NCI-H345 treated with DMSO at 0.1 percent for 48 hours (cell line): ENCODE results near the gene GARIN5A.

Experiments used
- DNase-seq: peaks from one replicate; lab custom pipeline; 2025; ENCODE audit not compliant: unreplicated experiment; lab: John Stamatoyannopoulos, UW

GARIN5A gene

DNA sequence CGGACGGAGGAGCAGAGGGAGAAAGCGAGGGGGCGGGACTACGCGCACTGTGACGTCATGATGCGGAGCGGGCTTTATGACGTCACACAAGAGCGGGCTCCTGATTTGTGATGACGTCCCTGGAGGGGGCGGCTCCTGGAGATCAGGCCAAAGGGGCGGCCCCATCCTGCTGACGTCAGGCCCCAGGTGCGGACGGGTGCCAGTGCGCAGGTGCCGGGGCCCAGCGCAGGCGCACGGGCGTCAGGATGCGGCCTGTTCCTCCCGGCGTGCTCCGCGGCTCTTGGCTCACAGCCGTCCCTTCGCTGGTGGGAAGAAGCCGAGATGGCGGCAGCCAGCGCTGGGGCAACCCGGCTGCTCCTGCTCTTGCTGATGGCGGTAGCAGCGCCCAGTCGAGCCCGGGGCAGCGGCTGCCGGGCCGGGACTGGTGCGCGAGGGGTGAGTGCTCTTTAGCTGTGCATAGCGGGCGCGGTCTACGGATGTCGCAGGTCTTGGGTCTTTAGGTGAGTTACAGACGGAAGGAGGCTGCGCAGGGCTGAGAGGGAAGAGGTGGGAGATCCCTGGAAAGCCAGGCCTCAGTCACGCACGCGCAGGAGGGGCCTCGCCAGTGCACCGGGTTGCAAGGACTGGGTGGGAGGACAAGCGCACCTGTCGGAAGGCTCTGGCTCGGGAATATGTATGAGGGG lies at the start of gene GARIN5A, which contains the start of gene EMC10:
Gene GARIN5A (minus strand): TSS at position 625 of the 683 bp plus-strand sequence. CDS start 460 bp downstream, at position 165.
Gene EMC10 (plus strand): TSS at position 284 of the 683 bp plus-strand sequence. CDS start 38 bp downstream, at position 322.
- peak; percentile 73 for DNase-seq

DNA sequence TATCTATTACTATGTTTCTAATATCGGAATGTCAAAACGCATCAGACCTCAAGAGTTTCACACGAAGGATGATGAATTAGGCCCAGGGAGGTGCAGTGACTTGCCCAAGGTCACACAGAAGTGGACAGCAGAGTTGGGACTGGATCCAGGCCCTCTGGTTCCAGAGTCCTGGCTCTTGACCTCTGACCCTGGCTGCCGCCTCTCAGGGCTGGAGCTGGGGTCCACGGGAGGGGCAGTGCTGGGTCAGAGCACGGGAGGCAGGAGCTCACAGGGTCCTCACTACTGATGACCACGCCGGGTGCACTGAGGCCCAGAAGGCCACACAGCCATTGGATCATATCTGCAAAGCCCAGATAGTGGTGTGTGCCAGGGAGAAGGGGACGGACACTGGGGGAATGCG lies 46.2 kb upstream of the GARIN5A start:
- no peak for DNase-seq

DNA sequence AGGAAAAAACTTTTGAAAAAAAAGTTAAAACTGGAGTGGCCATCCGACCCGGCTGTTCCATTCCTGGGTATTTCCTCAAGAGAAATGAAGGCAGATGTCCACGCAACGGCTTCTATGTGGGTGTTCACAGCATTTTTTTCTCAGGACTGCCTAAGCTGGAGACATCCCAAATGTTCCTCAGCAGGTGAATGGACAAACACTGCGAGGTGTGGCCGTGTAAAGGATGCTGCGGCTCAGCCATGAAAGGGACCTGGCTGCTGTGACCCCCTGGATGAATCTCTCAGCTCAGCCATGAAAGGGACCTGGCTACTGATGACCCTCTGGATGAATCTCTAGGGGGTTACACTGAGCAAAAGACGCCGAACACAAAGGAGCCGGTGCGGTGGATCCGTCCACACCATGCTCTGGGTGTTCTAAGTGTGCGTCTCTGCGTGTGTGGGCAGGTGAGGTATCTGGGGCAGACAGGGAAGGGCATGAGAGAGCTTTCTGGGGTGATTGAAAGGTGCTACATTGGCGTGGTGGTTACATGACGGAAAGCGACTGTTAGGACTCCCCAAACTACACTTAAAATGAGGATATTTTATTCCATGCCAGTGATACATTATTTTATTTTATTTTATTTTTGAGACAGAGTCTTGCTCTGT lies 44.3 kb upstream of the GARIN5A start:
- no peak for DNase-seq

DNA sequence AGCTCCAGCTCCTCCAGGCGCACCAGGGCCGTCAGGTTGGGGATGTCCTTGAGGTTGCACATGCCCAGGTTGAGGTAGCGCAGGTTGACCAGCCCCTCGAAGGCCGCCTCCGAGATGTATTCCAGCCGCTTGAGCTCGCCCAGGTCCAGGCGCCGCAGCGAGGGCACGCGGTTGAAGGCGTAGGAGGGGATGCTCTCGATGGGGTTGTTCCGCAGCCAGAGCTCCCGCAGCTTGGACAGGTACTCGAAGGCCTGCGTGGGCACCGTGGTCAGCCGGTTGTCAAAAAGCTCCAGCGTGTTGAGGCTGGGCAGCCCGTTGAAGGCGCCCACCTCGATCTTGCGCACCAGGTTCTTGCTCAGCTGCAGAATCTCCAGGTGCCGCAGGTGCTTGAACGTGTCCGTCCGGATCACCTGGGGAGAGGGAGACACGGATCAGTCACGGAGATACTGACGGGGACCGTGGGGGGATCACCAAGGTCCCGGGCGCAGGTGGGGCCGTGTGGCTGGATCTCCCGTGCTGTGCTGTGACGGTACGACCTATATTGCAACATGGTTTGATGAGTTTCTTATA lies 42.4 kb upstream of the GARIN5A start:
- no peak for DNase-seq

DNA sequence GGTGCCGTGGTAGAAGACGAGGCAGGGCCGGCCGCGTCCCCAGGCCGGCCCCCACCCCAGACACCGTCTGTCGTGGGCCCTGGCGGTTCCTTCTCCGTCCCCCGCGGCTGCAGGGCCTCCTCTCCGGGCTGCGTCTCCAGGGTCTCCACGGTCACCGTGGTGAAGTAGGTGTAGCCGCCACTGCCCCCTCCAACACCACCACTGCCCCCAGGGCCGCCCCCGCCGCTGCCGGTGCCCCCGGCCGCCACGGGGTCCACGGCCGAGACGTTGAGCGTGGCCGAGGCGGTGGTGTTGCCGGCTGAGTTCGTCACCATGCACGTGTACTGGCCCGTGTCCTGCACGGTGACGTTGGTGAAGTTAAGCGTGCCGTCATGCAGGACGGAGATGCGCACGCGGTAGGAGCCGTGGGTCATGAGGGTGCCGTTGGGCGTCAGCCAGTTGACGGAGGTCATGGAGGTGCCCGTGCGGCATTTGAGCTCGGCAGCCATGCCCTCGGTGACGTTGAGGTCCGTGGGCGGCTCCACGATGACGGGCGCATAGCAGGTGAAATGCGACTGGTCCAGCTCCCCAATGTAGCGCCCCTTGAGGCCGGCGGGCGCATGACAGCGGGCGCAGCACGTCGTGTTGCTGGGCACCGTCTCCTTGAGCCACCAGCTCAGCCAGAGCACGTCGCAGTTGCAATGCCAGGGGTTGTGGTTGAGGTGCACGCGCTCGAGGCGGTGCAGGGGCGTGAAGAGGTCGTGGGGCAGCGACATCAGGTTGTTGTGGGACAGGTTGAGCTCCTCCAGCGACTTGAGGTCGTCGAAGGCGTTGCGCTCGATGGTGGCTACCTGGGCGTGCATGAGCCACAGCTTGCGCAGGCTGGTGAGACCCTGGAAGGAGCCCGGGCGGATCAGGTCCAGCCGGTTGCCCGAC lies 41.7 kb upstream of the GARIN5A start:
- DNase-seq, result no peak

DNA sequence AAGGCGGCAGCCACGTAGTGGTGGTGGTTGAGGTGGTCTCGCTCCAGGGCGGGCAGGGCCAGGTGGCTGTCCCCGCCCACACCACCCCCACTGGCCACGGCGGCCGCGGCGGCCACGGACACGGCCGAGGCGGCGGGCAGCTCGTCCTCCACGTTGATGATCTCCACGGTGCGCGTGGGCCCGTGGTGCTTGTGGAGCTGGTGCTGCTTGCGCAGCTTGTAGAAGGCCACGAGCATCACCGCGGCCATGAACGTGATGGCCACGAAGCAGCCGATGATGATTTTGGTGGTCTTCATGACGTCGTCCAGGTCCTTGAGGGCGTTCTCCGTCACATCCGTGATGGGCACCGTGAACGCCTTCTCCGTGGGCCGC lies 41.0 kb upstream of the GARIN5A start:
- no peak for DNase-seq

DNA sequence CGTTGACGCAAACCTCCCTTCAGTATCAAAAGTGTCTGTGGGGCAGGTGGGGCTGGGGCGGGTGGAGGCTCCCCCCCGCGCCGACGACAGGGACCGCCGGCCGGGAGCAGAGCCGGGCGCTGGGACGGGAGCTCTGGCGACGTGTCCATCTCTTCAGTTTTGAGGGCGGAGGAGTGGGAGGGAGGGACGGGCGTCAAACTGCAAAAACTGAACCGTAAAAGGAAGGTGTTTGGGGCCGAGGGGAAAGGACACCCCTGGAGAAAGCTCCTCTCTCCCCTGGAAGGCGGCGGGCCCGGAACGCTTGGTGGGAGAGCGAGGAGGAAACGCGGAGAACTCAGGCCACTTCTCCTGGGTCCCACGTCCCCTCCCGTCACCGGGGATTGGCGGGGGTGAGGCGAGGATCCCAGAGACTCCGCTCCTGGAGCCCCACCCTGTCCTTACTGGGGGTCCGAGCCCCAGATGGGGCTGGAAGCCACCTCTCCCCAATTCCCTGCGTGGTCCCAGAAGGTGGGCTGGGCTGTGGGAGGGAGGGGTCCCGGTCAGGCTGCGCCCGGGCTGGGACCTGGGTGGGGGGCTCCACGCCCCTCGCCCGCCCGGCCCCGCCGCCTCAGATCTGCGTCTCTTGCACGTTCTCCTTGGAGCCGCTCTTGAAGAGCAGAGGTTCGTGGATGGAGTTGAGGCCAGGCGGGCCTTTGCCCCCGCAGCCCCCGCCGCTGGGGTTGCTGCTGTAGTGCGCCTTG lies 40.5 kb upstream of the GARIN5A start:
- no peak for DNase-seq

DNA sequence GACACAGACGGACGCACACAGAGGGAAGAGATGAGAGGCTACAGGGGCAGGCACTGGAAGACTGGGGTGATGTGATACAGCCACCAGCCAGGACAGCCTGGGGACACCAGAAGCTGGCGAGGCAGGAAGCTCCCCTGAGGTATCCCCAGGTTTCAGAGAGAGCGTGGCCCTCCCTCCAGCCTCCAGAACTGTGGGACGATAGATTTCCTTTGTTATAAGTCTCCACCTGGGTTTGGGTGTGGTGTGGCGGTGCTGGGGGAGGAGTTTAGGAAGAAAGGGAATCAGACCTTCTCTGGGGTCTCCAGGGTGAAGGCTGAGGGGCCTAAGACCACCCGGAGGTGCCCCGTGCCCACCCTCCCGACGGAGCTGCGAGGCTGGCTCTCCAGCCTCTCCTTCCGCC lies 39.8 kb upstream of the GARIN5A start:
- DNase-seq, result no peak

DNA sequence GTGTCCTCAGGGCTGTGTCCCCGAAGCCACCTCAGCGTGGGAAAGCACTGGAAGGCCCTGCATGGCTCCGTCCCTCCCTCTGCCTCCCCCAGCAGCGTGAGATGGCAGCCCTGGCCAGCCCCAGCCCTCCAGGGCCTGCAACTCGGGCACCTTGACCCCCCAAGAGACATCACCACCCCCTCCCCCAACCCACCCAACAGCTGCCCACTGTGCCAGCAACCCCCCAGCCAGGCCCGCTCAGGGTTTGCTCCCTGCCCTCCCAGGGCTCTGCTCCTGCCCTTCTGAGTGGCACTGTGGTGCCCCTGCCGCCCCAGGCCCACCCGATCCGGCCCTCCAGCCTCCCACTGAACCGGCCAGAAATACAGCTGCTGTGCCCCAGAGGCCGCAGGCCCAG lies 38.5 kb upstream of the GARIN5A start:
- DNase-seq, result no peak

DNA sequence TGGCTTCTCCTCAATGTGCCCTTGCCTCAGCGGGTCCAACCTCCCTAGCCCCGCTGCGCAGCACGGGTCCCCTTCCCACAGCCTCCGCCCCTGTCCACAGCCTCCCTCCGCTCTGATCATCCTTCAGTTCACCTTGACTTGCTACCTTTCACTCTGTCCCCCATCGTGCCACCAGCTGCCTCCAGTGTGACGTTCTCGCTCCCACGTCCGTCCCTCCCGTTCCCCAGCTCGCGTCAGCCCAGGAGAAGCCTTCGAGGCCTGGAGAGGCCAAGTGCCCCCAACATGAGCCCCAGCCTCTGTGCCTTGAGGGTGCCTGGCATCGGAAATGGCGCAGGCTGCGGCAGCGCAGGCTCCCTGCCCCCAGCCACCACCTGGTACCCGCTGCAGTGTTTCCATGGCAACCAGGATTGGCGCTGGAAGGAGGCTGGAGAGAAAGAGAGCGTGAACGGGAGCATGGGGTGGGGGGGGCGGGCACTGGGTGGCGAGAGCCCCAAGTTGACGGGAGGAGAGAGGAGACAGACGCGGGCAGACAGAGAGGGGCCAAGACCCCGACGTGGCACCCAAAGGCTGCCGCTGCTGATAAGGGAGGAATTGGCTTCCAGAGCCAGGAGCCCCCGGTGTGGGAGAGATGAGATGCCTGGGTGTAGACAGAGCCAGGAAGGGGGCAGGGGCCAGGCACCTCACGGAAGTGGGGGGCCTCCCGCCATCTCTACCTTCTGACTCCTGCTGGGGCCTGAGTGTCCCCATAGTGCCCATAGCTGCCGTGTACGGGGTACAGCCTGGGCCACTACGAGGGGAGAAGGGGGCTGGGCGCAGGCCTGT lies 37.9 kb upstream of the GARIN5A start:
- peak; percentile 15 for DNase-seq

DNA sequence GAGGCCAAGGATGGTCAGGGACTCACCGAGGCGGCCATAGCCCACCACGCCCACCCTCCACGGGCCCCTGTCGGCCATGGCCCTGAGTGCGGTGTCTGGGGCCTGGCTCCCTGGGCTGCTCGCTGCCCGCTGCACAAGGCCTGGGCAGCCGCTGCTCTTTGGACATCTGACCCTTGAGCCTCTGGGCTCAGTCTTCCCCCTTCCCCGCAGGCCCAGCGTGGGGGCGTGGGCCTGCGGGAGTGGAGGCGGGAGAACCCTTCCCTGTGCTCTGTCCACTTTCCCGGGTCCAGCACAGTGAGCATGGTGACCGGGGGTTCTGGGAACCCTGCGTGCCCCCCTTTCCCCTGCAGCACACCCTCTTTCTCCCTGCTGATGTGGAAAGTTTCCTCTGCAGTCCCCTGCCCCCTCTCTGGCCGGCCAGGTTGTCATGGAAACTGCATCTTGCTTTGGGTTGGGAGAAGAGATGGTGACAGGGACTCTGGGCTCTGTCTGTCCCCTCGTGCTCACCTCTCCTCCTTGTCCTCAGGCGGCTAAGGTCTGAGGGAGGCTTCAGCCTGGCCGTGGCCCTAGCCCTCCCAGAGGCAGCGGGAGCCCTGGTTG lies 37.2 kb upstream of the GARIN5A start, which contains the start of gene ASPDH:
Gene ASPDH (minus strand): TSS at position 168 of the 600 bp plus-strand sequence. CDS start 90 bp downstream, at position 78.
- DNase-seq, result no peak

DNA sequence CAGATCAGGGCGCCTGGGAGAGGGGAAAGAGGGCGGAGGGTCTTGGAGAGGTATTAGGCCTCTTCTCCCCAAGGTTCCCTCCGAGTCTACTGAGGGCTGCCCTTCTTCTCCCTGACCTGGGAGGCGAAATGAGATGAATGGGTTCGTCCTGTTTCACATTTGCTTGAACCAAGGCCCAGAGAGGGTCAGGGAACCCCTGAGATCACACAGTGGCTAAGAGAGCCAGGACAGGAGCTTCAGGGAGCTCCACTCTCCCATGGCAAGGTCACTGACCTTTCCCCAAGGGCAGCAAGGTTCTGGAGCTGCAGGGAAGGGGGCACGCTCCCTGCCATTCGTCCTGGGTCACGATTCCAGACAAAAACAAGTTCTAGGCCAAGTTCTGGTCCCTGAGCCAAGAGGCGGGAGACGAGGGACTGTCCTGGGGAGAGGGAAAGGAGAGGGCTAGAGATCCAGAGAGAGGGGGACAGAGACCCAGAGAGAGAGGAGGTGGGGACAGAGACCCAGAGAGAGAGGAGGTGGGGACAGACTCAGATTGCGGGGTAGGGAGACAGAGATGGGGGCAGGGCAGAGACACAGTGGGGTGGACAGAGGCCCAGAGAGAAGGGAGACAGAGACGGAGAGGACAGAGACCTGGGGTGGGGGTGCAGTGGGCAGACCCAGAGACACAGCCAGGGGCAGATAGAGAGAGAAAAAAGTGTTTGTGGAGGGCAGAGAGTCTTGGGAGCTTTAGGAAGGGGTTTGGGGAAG lies 36.5 kb upstream of the GARIN5A start:
- no peak for DNase-seq

DNA sequence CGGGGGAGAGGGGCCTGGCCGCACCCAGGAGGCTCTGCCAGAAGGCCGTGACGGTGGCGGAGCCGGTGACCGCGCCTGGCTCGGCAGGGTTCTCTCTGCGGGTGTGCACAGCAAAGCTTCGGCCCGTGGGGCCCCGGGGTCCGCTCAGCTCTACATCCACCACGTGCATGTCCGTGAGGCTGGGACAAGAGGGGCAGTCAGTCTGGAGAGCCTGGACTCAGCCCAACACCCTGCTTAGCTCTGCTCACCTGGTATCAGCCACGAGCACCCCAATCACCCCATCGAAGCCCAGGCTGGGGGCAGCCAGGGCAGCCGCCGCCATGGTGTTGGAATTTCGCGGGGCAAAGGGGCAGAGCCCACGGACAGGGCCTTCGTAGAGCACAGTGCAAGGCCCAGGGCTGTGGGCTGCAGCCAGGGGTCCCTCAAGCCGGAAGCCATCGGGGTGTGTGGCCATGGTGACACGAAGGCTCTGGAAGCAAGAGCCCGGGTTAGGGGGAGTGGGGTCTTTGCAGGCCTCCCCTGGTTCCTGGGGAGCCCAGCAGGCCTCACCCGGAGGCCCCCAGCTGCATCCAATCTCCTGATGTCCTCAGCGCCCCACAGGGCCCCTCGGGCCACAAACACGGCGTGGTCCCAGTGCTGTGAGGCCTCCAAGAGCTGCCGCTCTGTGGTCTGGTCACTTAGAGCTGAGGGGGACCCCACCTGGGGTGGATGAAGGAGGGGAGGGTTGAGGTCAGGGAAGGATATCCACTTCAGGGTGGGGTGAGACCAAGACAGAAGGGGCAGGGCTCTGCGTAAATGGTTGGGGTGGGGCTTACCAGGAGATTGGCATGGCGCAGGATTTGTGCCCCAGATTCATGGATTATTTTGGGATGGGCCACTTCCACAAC lies 35.7 kb upstream of the GARIN5A start:
- no peak for DNase-seq

DNA sequence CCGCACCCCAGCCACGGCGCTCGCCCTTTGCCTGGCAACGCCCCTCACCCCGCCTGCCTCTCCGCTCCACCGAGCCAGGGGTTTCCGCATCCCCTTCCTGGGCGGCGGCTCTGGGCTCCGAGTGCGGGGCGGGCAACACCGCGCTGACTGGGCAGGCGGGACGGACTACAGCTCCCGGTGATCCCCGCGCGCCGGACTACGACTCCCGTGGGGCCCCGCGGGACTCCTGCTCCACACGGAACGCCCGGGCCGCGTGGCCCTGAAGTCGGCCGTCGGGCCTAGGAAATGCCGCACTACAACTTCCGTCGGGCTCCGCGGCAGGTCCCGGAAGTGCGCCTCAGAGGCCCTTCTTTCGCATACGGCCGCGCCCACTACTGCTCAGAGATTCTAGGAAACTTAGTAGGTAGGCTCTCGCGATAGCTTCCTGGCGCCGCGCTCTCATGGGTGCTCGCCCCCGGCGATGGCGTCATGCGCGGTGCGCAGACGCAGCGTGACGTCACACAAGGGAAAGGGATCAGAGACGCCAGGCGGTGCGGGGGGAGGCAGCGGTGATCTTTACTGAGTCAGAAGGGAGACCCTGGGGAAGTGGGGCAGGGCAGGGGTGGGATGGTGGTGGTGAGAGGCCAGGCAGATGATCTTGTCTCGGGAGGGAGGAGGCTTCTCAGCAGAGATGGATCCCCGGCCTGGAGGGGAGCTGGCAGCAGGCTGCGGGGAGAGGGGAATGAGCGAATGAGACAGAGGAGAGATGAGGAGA lies 34.6 kb upstream of the GARIN5A start, which contains the start of gene JOSD2:
Gene JOSD2 (minus strand): TSS at position 123 of the 754 bp plus-strand sequence. CDS start 760 bp downstream, outside the sequence.
- peak; percentile 82 for DNase-seq

DNA sequence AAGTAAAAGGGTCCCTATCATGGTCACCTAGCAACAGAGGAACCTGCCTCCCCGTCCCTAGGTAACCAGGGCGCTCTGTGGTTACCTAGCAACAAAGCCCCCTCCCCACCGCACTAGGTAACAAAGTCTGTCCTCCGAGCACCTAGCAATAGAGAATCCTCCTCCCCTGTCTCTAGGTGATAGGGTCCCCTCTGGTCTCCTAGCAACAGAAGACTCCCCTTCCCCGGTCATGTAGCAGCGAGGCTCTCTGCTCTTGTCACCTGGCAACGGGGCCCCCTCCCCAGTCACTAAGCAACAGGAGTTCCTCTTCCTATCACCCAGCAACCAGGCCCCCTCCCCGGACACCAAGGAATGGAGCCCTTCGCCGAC lies 34.0 kb upstream of the GARIN5A start:
- peak; percentile 49 for DNase-seq

DNA sequence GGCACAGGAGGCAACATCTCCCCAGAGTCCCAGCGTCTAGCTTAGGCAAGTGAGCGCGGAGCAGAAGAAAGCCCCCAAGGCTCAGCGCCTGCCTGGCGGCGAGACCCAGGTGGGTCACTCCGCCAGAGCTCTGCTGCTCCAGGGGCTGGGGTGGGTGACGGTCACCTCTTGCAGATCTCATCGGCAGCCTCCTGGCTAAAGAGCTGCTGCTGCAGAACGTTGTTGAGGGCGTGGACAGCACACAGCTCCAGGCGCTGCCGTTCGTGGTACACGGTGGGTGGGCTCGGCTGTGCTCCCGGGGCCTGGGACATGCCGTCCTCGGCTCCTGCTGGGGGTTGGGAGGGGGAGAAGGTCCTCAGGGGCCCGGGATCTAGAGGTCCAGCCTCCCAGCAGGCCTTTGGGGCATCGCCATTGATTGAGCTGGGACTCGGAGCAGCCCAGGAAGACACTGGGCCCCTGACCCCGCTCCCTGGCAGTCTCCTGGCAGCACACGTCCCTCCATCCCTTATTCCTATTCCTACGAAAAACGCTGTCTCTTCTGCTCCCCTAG lies 33.5 kb upstream of the GARIN5A start:
- no peak for DNase-seq
